IPS DF 4.7 (cell line): ENCODE data around the gene CTNNA2.
"Not testable (repeated sequence)": the region's sequence is repeated elsewhere in the genome, so short reads cannot be mapped to it uniquely, and the experiment has no call there.

Experiments
- DNase-seq: peaks from one replicate; pipeline ENCODE4 v3.0.0-alpha.2; 2013; ENCODE audit warnings: low spot score; ENCODE audit errors: extremely low read depth

Gene CTNNA2

DNA sequence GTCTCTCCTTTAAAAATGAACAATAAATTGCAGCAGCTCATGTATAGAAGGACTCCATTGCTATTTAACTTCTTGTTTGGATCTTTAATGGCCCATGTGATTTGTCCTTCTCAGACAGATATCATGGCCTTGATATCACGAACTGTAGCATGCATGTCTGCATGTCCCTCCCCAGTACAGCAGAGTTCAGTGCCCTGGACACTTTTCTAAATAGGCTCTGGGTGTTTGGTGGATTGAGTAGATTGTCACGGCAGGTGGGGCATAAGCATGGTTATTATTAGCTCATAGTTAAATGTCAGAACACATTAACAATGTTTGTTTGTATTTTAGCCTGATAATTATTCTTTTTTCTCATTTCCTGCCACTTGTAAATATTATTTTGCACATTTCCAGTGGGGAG, 673.4 kb downstream of the CTNNA2 start:
- no peak for DNase-seq

DNA sequence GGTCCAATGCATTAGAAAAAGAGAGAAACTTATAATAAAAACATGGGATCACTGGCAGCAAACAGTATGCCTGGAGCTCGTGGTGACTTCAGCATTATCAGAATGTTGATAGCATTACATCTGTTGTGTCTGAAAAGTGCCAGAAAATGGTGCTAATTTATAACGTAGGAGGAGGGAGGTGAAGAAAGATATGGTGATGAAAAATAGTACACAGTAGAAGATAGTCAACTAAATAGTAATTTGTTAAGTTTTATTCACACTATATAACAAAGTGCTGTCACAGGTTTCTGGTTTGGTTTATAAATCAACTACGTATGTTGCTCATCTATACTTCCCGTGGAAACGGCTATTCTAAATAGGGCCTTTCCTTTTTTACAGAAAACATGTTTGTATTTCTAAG, 674.3 kb downstream of the CTNNA2 start:
- DNase-seq = no peak

GRCh38 chr2:80190166-80190565, 677.3 kb downstream of the CTNNA2 start:
- no peak for DNase-seq

- DNase-seq = no peak
Measured at GRCh38 chr2:80193566-80193965, 680.7 kb downstream of the CTNNA2 start.

DNA sequence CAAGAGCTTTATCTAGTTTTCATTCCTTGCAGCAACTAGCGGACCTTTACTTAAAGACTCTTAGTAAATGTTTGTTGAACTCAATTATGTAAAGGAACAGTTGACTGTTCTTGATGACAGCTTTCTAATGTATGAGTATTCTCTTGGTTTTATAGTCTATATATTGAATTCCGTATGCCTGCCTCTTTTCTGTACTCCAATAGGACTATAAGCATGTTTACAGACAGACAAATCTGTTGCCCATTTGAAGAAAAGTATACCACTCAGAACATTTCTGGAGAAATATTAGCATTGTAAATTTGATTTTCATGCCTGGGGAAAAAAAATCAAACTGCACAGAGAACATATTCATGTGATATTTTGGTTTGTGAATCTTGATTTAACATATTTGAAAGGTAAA, 682.2 kb downstream of the CTNNA2 start:
- no peak for DNase-seq

DNA sequence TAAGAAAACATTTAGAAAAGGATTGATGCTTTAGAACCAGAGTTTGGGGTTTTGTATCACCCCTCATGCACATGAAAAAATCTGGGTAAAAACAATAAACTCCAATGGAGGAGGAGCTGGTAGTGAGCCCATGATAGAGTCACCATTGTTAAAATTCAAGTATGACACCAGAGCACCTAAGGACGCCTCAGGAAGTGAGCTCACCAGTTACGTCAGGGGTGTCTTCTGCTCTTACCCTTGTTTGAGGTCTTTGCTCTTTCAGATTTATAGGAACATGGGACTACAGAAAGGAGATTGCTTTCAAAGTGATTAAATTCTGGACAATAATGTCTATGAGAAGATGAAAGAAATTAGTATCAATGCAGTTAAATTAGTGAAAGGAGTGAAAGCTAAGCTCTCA, 685.2 kb downstream of the CTNNA2 start:
- no peak for DNase-seq

GRCh38 chr2:80199504-80199903, 686.7 kb downstream of the CTNNA2 start:
- DNase-seq = no peak

GRCh38 chr2:80203929-80204328, 691.1 kb downstream of the CTNNA2 start:
- DNase-seq = not testable (repeated sequence)

DNA sequence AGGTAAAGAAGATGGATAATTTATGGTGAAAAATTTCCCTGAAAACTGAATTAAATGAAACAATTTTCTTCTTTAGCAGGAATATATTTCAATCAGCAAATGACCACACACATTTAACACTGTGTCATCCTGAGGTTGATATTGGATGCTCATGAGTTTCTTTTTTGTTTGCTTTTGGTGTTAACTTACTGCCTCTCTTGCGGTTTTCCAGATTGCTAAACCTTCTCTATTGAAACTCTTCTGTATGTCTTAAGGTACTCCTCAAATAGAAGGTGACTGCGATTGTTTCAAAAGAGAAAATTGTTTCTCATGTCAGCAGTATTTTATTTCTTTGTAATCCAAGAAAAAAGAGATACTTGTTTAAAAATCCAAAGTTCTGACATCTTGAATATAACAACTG, 692.6 kb downstream of the CTNNA2 start:
- no peak for DNase-seq

- no peak for DNase-seq
Measured at GRCh38 chr2:80209458-80209857, 696.6 kb downstream of the CTNNA2 start.

GRCh38 chr2:80217446-80217845, 704.6 kb downstream of the CTNNA2 start:
- DNase-seq = no peak

GRCh38 chr2:80222644-80223043, 709.8 kb downstream of the CTNNA2 start:
- no peak for DNase-seq

DNA sequence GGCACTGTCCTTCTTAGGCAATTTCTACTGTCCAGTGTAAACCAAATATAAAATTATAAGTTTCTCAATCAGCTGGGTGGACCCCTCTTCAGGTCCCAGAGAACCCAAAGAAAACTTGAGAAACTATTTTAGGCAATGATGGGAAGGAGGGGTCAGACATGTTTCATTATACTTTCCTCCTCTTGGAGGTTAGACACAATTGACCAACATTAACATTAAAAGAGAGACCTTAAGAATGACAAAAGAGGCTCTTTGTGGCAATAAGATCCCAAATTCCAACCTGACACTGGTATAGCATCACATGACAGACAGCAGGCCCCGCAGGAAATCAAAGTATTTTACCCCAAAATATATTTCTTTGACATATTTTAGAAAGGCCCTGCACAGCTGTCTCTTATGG, 718.6 kb downstream of the CTNNA2 start:
- no peak for DNase-seq

GRCh38 chr2:80233333-80233732, 720.5 kb downstream of the CTNNA2 start:
- no peak for DNase-seq

GRCh38 chr2:80238692-80239469, 726.0 kb downstream of the CTNNA2 start:
- no peak for DNase-seq

GRCh38 chr2:80242355-80242910, 729.6 kb downstream of the CTNNA2 start:
- no peak for DNase-seq

DNA sequence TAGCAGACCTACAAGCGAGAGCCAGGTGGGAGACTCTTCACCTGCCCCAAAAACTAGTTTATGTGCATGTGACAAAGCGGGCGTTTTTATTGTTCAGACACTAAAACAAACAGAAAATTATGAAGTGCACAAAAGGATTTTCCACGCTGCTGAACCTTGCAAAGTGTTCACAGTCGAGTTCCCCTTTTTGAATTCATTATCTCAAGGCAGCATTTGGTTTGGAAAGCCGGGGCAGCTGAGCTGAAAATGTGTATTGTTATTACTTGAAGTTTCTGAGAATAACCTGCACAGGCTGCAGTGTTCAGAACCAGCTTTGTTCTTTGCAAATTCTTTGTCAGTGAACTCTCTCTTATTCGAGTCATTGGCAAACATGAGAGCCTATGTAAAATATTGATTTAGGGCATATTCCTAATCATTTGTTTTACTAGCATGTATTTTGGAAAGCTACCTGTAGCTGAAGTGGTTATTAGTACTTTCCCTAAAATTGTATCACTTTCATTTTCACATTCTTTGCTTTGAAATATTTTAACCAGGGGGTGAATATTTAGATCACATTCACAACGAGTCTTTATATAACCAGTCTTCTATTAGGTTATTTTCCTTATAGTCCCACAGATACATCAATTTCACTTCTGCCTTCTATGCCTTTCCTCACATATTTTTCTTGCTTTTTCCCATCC, 732.2 kb downstream of the CTNNA2 start:
- no peak for DNase-seq

DNA sequence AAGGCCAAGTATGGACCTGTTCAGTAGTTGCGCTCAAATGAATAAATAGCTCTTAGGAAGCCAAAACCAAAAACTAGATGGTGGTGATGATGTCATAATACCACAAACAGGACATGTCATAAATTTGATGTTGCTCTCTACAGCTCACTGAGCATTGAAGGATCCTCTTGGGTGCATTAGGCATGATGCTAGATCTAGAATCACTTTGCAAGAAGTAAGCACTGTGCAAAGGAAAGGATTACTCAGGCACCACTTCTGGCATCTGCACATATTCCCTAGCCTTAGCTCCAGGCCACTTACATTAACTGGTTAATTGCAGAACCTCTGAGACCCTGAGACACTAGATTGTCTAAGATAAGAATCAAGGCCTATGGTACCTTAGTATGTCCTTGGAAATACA, 733.7 kb downstream of the CTNNA2 start:
- no peak for DNase-seq

- DNase-seq = no peak
Measured at GRCh38 chr2:80247339-80247738, 734.5 kb downstream of the CTNNA2 start.

DNA sequence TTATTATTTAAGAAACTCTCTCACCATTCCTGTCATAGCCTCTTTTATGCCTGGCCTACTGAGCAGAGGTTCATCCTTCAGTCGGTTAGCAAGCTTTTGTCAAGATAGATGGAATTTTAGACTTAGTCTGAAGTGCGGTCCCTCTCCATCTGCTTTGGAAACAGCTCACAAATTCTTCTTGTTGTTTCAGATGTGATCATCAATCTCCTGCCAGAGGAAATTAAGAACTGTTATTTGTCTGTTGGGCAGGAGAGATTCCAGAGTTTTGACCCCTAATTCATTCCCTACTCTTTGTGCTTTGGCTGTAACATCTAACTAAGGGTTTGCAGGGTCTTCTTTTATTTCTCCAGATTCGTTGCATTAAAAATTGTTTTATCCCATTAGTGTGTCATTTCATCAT, 735.3 kb downstream of the CTNNA2 start:
- no peak for DNase-seq

DNA sequence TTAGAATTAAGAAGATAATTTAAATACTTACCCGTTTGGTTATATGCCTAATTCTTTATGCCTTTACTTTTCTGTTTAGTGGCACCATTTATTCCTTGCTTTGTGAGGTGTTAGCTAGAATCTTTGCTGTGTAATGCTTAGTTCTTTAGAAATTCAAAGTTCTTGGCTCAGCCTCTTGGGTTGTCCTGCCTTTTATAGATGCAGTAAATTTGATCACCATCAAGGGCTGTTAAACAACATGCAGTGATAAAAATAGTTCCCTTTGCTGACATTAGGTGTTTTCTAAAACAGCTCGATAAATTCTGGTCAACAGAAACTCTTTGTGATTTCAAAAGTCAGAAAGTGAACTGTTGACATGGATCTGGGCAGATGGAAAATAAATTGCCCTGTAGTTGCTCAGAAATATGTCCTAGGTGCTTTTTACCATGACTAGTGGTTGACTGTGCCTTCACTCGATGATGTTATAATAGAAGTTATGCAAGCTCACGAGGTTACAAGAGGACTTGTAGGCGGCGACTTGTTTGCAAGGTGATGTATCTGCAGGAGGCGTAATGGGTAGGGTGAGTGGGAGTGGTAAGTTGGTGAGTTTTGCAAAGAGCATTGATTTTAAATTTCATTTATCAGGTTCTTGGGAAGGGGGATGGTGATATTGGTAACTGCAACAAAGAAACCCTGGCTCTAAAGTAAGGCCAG, 739.6 kb downstream of the CTNNA2 start:
- DNase-seq = no peak
